GM19025 (cell line): ENCODE measurements around the gene GRB14.

ENCODE experiments used
- ATAC-seq: cut with Tn5 transposase; IDR thresholded peaks from one replicate; pipeline ENCODE4 v1.9.1; 2021; ENCODE audit warnings: mild to moderate bottlenecking, low read depth, moderate library complexity; ENCODE audit not compliant: unreplicated experiment

Gene GRB14

GRCh38 chr2:164617466-164617865 lies 3.8 kb downstream of the GRB14 start:
- ATAC-seq, result no peak

GRCh38 chr2:164613321-164613982 lies 7.8 kb downstream of the GRB14 start:
- ATAC-seq, result no peak

- ATAC-seq, result no peak
These were observed 11.5 kb downstream of the GRB14 start for GRCh38 chr2:164609790-164610189.

GRCh38 chr2:164606557-164606956 lies 14.7 kb downstream of the GRB14 start:
- no peak for ATAC-seq

GRCh38 chr2:164605295-164605694 lies 16.0 kb downstream of the GRB14 start:
- ATAC-seq, result no peak

- no peak for ATAC-seq
These were observed 20.5 kb downstream of the GRB14 start for GRCh38 chr2:164600763-164601162.

- ATAC-seq, result peak; percentile 86
These were observed 21.2 kb downstream of the GRB14 start for GRCh38 chr2:164599954-164600589.

- ATAC-seq, result no peak
These were observed 23.3 kb downstream of the GRB14 start for GRCh38 chr2:164597983-164598382.

- ATAC-seq, result no peak
These were observed 26.3 kb downstream of the GRB14 start for GRCh38 chr2:164595031-164595430.

- ATAC-seq, result no peak
These were observed 27.3 kb downstream of the GRB14 start for GRCh38 chr2:164593959-164594358.

GRCh38 chr2:164593541-164593940 lies 27.7 kb downstream of the GRB14 start:
- ATAC-seq, result no peak

- no peak for ATAC-seq
These were observed 31.8 kb downstream of the GRB14 start for GRCh38 chr2:164589522-164589921.

- no peak for ATAC-seq
These were observed 40.2 kb downstream of the GRB14 start for GRCh38 chr2:164581050-164581449.

GRCh38 chr2:164574931-164575330 lies 46.4 kb downstream of the GRB14 start:
- no peak for ATAC-seq

GRCh38 chr2:164570475-164570874 lies 50.8 kb downstream of the GRB14 start:
- ATAC-seq, result no peak

- ATAC-seq, result no peak
These were observed 51.9 kb downstream of the GRB14 start for GRCh38 chr2:164569378-164569777.

- ATAC-seq, result no peak
These were observed 53.0 kb downstream of the GRB14 start for GRCh38 chr2:164568317-164568716.

GRCh38 chr2:164567335-164567989 lies 53.8 kb downstream of the GRB14 start:
- no peak for ATAC-seq

GRCh38 chr2:164565359-164565758 lies 55.9 kb downstream of the GRB14 start:
- no peak for ATAC-seq

- no peak for ATAC-seq
These were observed 58.6 kb downstream of the GRB14 start for GRCh38 chr2:164562666-164563065.

- ATAC-seq, result no peak
These were observed 59.3 kb downstream of the GRB14 start for GRCh38 chr2:164561991-164562390.

- no peak for ATAC-seq
These were observed 59.9 kb downstream of the GRB14 start for GRCh38 chr2:164561416-164561815.
